HG03039 (cell line): ENCODE measurements around the gene SPRED1.
A peak's percentile ranks its signal among the peaks of the same experiment; 100 is the strongest.

ENCODE experiments used
- ATAC-seq: cut with Tn5 transposase; IDR thresholded peaks from one replicate; pipeline ENCODE4 v1.9.1; 2021; ENCODE audit warnings: mild to moderate bottlenecking, moderate library complexity; ENCODE audit not compliant: unreplicated experiment

SPRED1 gene

DNA sequence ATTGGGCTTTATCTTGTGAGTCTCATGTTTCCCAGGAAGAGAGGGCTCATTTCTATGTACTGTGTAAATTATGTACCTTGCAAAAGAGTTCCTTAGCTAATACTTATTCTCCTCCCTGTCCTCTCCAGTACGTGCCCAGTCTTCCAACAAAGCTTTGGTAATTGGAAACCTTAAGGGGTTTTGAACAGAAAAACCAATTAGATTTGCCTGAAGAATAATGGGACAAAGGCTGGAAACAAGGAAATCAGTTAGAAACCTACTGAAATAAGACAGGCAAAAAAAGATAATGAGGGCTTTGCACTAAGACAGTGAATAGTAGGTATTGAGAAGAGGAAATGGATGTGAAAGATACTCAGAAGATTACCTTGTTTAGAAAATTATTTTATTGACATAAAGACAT, 82.5 kb downstream of the SPRED1 start:
- ATAC-seq: no peak

DNA sequence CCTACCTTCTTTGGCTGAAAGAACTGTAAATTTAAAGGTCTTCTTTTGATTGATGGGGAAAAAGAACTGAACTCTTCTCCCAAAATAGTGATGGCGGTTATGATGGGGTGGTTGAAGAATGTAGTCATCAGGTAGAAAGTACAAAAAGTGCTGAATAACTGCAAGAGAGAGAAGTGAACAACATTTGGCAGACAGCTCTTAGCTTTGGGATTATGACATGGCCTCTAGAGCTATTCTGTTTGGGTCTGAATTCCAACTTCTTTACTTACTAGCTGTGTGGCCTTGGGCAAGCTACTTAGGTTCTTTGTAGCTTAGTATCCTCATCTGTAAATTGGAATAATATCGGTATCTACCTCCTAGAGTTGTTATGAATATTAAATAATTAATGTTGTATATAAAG, 91.7 kb downstream of the SPRED1 start:
- ATAC-seq: no peak

DNA sequence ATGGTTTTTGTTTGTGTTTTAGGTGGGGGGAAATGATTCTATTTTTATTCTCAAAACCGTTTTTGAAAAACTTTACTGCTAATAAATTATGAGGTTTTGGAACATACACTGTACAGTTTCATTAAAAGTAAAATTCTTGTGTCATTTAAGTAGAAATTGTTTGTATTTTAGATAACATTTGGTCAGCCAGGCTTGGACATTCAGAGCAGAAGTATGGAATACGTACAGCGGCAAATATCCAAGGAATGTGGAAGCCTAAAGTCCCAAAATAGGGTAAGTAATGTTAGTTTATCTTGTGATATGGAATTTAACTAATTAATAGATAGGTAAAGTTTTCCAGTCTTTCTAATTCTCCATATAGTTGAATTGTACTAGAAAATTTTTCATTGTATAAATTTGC, 96.6 kb downstream of the SPRED1 start:
- ATAC-seq: no peak

GRCh38 chr15:38351466-38351865, 98.8 kb downstream of the SPRED1 start:
- ATAC-seq: no peak

GRCh38 chr15:38354315-38354929, 101.8 kb downstream of the SPRED1 start:
- ATAC-seq: no peak

DNA sequence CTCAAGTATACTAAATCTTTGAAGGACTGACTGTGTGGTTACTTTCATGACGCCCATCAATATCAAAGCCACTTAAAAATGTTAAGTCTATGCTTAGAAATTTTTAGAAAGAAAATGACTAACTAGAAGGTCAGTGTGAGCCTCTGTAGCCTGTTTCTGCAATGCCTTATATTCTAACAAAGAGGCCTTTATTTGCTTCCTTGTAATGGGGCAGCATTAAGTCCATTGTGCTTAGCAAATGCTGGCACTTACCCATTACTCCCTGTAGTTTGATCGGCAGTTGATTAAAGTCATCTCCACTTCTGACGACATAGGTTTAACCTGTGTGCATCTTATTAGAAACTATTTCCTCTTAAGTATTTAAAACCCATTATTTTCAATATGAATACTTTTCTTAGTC, 109.7 kb downstream of the SPRED1 start:
- ATAC-seq: no peak

GRCh38 chr15:38367476-38367875, 114.8 kb downstream of the SPRED1 start:
- no peak for ATAC-seq

DNA sequence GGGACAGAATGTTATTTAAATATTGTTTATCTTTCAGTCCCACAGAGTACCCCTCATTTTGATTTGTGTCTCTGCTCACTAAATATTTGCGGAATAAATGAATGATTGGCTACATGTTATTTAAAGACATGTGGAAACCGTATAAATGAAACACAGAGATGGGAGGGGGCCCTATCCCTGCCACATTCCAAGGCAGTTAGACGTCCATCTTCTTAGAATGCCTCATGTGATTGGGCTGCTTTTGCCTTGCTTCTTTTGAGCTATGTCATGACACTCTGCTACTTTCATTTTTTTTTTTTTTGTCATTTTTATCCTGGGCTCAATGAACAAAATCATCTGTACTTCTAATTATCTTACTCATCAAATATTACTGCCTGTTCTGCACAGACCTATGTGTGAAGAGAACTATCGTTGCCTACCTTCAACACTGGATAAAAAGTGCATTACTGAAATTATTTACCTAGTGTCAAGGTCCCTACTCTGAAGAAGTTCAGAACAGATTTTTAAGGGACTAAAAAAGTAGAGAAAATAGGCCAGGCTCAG, 117.4 kb downstream of the SPRED1 start:
- ATAC-seq: no peak

- ATAC-seq: no peak
Observed at GRCh38 chr15:38373016-38373415, 120.4 kb downstream of the SPRED1 start.

GRCh38 chr15:38374029-38374428, 121.4 kb downstream of the SPRED1 start:
- ATAC-seq: no peak

DNA sequence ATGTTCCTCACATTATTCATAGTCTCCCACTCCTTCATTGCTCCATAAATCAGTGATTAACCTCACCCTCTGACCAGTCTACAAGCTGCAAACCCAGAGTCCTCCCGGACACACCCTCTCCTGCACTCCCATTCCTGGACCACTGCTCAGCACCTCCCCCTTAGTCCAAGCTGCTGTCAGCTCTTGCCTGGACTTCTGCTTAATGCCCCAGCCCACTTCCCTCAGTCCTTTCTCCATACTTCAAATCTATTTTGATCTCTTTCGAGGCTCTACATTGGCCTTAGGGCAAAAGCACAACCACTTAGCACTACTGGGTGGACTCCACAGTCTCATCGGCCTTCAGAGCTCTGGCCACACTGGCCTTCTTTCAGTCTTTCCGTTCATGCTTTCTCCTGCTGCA, 121.9 kb downstream of the SPRED1 start:
- ATAC-seq: no peak

GRCh38 chr15:38376081-38376480, 123.4 kb downstream of the SPRED1 start:
- ATAC-seq: no peak

DNA sequence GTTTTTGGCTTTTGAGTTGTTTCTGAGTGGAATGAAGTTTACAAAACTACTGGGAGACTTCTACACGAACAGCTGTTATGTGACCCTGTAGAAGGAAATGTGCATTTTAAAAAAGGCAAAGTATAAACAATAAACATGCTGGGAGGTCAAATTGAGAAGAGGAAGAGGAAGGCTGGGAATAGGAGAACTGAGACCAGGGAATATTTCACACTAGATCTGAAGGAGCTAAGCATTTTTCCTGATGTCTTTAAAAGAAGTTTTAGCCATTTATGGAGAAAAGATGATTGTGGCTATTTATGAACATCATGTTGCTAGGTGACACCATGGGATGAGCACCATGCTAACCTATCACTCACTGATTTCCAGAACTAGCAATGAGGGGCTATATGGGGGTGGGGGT, 125.0 kb downstream of the SPRED1 start:
- no peak for ATAC-seq

DNA sequence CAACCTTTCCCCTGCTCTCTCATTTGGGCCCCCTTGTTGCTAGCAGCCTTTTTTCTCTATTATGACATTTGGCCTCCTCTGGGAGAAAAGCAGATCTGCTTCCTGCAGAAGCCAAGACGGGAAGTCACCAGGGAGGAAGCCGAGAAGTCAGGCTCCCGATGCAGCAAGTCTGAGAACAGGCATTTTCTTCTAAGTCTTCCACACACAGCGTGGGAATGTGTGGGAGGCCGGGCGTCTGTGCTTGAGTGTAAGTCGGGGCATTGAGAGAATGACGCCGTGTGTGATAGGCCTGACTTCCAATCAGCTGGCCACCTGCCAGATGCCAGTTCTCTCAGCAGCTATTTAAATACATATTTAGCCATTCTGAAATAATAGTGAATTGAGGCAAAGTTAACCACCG, 125.5 kb downstream of the SPRED1 start:
- no peak for ATAC-seq

- ATAC-seq: peak; percentile 64
Observed at GRCh38 chr15:38389924-38390542, 137.4 kb downstream of the SPRED1 start.

- ATAC-seq: no peak
Observed at GRCh38 chr15:38391191-38391590, 138.6 kb downstream of the SPRED1 start.

DNA sequence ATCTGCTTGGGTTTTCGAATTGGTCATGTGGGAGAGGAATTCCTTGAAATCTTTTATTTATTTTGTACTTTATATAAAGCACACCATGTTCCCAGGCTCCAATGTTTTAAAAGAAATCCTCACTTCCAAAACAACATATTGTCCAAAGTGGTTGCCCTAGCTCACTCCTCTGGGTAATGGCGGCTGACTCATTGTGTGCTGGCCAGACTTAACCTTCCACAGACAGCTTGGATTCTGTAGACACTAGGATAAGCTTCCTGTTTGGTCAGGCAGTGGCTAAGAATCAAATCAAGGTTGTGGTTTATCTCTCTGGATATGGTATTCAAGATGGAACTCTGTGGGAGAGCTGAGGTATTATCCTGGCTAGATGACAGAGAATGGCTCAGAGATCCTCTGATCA, 145.5 kb downstream of the SPRED1 start:
- ATAC-seq: no peak

DNA sequence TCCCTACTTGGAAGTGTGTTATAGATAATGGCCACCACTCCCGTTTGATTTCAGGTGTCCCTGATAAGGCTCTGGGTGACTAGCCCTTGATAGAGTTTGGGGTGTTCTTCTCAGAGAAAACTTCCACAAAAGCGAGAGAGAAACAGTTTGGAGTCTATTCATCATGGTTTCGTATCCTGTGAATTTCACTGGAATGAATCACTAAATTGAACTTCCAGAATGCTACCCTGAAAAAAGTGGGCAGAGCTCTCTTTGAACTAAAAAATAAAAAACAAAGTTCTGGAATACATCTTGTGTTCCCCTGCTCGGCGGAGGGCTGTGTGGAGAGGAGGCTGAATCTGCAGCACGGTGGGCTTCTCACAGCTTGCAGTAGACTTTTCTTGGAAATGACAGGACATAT, 148.5 kb downstream of the SPRED1 start:
- no peak for ATAC-seq

- ATAC-seq: no peak
Observed at GRCh38 chr15:38401701-38402100, 149.1 kb downstream of the SPRED1 start.

- ATAC-seq: no peak
Observed at GRCh38 chr15:38406436-38406835, 153.8 kb downstream of the SPRED1 start.
